ENCODE measurements around the gene FGR. TPM values are rescaled to one million over a fixed set of nuclear protein-coding genes. Genes with fewer than 3 reads are reported as not detected.

Gene FGR
- total RNA-seq, 2 donors from 2014 or later: 1.2 TPM; not detected in 1

- no peak overlapping the region for H3K4me3 Mint-ChIP-seq
- H3K27ac Mint-ChIP-seq: peak overlapping the region; percentile 64
- H3K9me3 Mint-ChIP-seq: no peaks in the 10 kb centered on the region
- H3K36me3 Mint-ChIP-seq (ENCODE audit: low read depth): no peaks in the 10 kb centered on the region
- no peak for ATAC-seq (replicated peaks)
- peaks cover 3% of the 10 kb centered on the region for H3K27me3 Mint-ChIP-seq
- peaks cover 19% of the 10 kb centered on the region for H3K4me1 Mint-ChIP-seq
These were observed 62.8 kb downstream of the FGR start for GRCh38 chr1:27572019-27572678.

- no peak for ATAC-seq (replicated peaks)
- no peak overlapping the region for H3K4me3 Mint-ChIP-seq
These were observed 63.5 kb downstream of the FGR start for GRCh38 chr1:27571439-27572018.

GRCh38 chr1:27570784-27571183 lies 64.2 kb downstream of the FGR start:
- Mint-ChIP-seq H3K4me1 (peaks cover 19% of the 10 kb centered on the region), H3K27me3 (no peaks in the 10 kb centered on the region), H3K36me3 (ENCODE audit: low read depth) (no peaks in the 10 kb centered on the region), H3K27ac (no peak overlapping the region), H3K9me3 (no peaks in the 10 kb centered on the region), H3K4me3 (no peak overlapping the region)
- no peak for ATAC-seq (replicated peaks)

More at GRCh38 chr1:27571439-27572018, 63.5 kb downstream of the FGR start:
- Mint-ChIP-seq H3K4me1 (peaks cover 19% of the 10 kb centered on the region), H3K27me3 (no peaks in the 10 kb centered on the region), H3K36me3 (ENCODE audit: low read depth) (no peaks in the 10 kb centered on the region), H3K9me3 (no peaks in the 10 kb centered on the region), H3K27ac (no peak overlapping the region)

- H3K27ac Mint-ChIP-seq: no peak overlapping the region
- no peak for ATAC-seq (replicated peaks)
- no peaks in the 10 kb centered on the region for H3K36me3 Mint-ChIP-seq (ENCODE audit: low read depth)
- H3K9me3 Mint-ChIP-seq: no peaks in the 10 kb centered on the region
- H3K4me3 Mint-ChIP-seq: no peak overlapping the region
- H3K4me1 Mint-ChIP-seq: peaks cover 19% of the 10 kb centered on the region
- no peaks in the 10 kb centered on the region for H3K27me3 Mint-ChIP-seq
These were observed 64.6 kb downstream of the FGR start for GRCh38 chr1:27570356-27570755.

- peaks cover 19% of the 10 kb centered on the region for H3K4me1 Mint-ChIP-seq
- ATAC-seq (replicated peaks): no peak
- H3K36me3 Mint-ChIP-seq (ENCODE audit: low read depth): no peaks in the 10 kb centered on the region
- H3K27ac Mint-ChIP-seq: peak overlapping the region; percentile 13
- no peaks in the 10 kb centered on the region for H3K9me3 Mint-ChIP-seq
- H3K27me3 Mint-ChIP-seq: no peaks in the 10 kb centered on the region
- H3K4me3 Mint-ChIP-seq: peak overlapping the region; percentile 63
These were observed 65.3 kb downstream of the FGR start for GRCh38 chr1:27569506-27570291.

- H3K27ac Mint-ChIP-seq: peak overlapping the region; percentile 13
- H3K4me1 Mint-ChIP-seq: peaks cover 19% of the 10 kb centered on the region
- H3K27me3 Mint-ChIP-seq: no peaks in the 10 kb centered on the region
- H3K36me3 Mint-ChIP-seq (ENCODE audit: low read depth): no peaks in the 10 kb centered on the region
- H3K9me3 Mint-ChIP-seq: no peaks in the 10 kb centered on the region
- peak; percentile 13 for ATAC-seq (replicated peaks)
- H3K4me3 Mint-ChIP-seq: peak overlapping the region; percentile 63
These were observed 65.9 kb downstream of the FGR start for GRCh38 chr1:27569088-27569460.

- peak overlapping the region; percentile 28 for H3K27ac Mint-ChIP-seq
- no peaks in the 10 kb centered on the region for H3K36me3 Mint-ChIP-seq (ENCODE audit: low read depth)
- peaks cover 19% of the 10 kb centered on the region for H3K4me1 Mint-ChIP-seq
- H3K9me3 Mint-ChIP-seq: no peaks in the 10 kb centered on the region
- H3K4me3 Mint-ChIP-seq: peak overlapping the region; percentile 63
- peak; percentile 93 for ATAC-seq (replicated peaks)
- H3K27me3 Mint-ChIP-seq: no peaks in the 10 kb centered on the region
These were observed 66.5 kb downstream of the FGR start for GRCh38 chr1:27568300-27569087.

GRCh38 chr1:27567971-27568299 lies 67.0 kb downstream of the FGR start:
- H3K9me3 Mint-ChIP-seq: no peaks in the 10 kb centered on the region
- H3K4me3 Mint-ChIP-seq: peak overlapping the region; percentile 63
- H3K27me3 Mint-ChIP-seq: no peaks in the 10 kb centered on the region
- peak; percentile 2 for ATAC-seq (replicated peaks)
- peak overlapping the region; percentile 28 for H3K27ac Mint-ChIP-seq
- no peaks in the 10 kb centered on the region for H3K36me3 Mint-ChIP-seq (ENCODE audit: low read depth)
- H3K4me1 Mint-ChIP-seq: peaks cover 19% of the 10 kb centered on the region

- Mint-ChIP-seq H3K27me3 (no peaks in the 10 kb centered on the region), H3K27ac (no peak overlapping the region), H3K4me3 (no peak overlapping the region), H3K4me1 (peaks cover 17% of the 10 kb centered on the region), H3K36me3 (ENCODE audit: low read depth) (no peaks in the 10 kb centered on the region), H3K9me3 (no peaks in the 10 kb centered on the region)
- ATAC-seq (replicated peaks): no peak
These were observed 67.8 kb downstream of the FGR start for GRCh38 chr1:27567146-27567526.

- no peak for ATAC-seq (replicated peaks)
- Mint-ChIP-seq H3K27ac (peak overlapping the region; percentile 20), H3K4me3 (no peak overlapping the region), H3K27me3 (no peaks in the 10 kb centered on the region), H3K9me3 (no peaks in the 10 kb centered on the region), H3K4me1 (peaks cover 19% of the 10 kb centered on the region), H3K36me3 (ENCODE audit: low read depth) (no peaks in the 10 kb centered on the region)
These were observed 68.4 kb downstream of the FGR start for GRCh38 chr1:27566462-27567145.

- peaks cover 22% of the 10 kb centered on the region for H3K4me1 Mint-ChIP-seq
- H3K4me3 Mint-ChIP-seq: no peak overlapping the region
- ATAC-seq (replicated peaks): no peak
- no peaks in the 10 kb centered on the region for H3K27me3 Mint-ChIP-seq
- H3K9me3 Mint-ChIP-seq: no peaks in the 10 kb centered on the region
- H3K36me3 Mint-ChIP-seq (ENCODE audit: low read depth): no peaks in the 10 kb centered on the region
- no peak overlapping the region for H3K27ac Mint-ChIP-seq
These were observed 70.0 kb downstream of the FGR start for GRCh38 chr1:27564710-27565649.

- no peaks in the 10 kb centered on the region for H3K27me3 Mint-ChIP-seq
These were observed 71.2 kb downstream of the FGR start for GRCh38 chr1:27563591-27564471.

GRCh38 chr1:27563341-27563590 lies 71.7 kb downstream of the FGR start:
- no peak for ATAC-seq (replicated peaks)
- H3K36me3 Mint-ChIP-seq (ENCODE audit: low read depth): no peaks in the 10 kb centered on the region
- no peaks in the 10 kb centered on the region for H3K9me3 Mint-ChIP-seq
- no peak overlapping the region for H3K4me3 Mint-ChIP-seq
- H3K27ac Mint-ChIP-seq: no peak overlapping the region
- peaks cover 19% of the 10 kb centered on the region for H3K4me1 Mint-ChIP-seq
- no peaks in the 10 kb centered on the region for H3K27me3 Mint-ChIP-seq

More at GRCh38 chr1:27563591-27564471, 71.2 kb downstream of the FGR start:
- ATAC-seq (replicated peaks): no peak
- Mint-ChIP-seq H3K36me3 (ENCODE audit: low read depth) (no peaks in the 10 kb centered on the region), H3K27ac (no peak overlapping the region), H3K4me1 (peaks cover 20% of the 10 kb centered on the region), H3K9me3 (no peaks in the 10 kb centered on the region), H3K4me3 (no peak overlapping the region)

Measured in activated T-helper 17 cell treated with anti-CD3 and anti-CD28 coated beads, Interleukin-2, amount 50 U/mL, for 72 hours (primary cell).